H9 (cell line): Measurements from ENCODE around the gene NR5A1. TPM values are rescaled to one million over a fixed set of nuclear protein-coding genes. Genes with fewer than 3 reads are reported as not detected.

Experiments used
- DNase-seq: peaks from one replicate; pipeline ENCODE4 v3.0.0-alpha.2; 2017
- H2AFZ ChIP-seq: one replicate; pipeline ENCODE4 v1.6.1; 2013; ENCODE audit warnings: mild to moderate bottlenecking, low read length, control low read depth, moderate library complexity
- H2AK5ac ChIP-seq: 2 replicates; pipeline ENCODE4 v1.6.1; 2013; ENCODE audit warnings: low read length, control low read depth, mixed read lengths; ENCODE audit not compliant: insufficient read length
- H2BK120ac ChIP-seq: one replicate; pipeline ENCODE4 v1.6.1; 2013; ENCODE audit warnings: low read depth, mild to moderate bottlenecking, low read length, control low read depth, inconsistent platforms; ENCODE audit not compliant: poor library complexity, severe bottlenecking
- H2BK12ac ChIP-seq: 2 replicates; pipeline ENCODE4 v1.6.1; 2013; ENCODE audit warnings: low read length, control low read depth, mixed read lengths, low read depth; ENCODE audit not compliant: insufficient read length
- H2BK15ac ChIP-seq: 2 replicates; pipeline ENCODE4 v1.6.1; 2013; ENCODE audit warnings: low read depth, low read length, control low read depth
- H2BK20ac ChIP-seq: one replicate; pipeline ENCODE4 v1.6.1; 2013; ENCODE audit warnings: low read depth, mild to moderate bottlenecking, low read length, control low read depth, inconsistent platforms; ENCODE audit not compliant: poor library complexity, severe bottlenecking
- H2BK5ac ChIP-seq: 2 replicates; pipeline ENCODE4 v1.6.1; 2013; ENCODE audit warnings: low read length, control low read depth, mixed read lengths; ENCODE audit not compliant: insufficient read length
- H3K14ac ChIP-seq: 2 replicates; pipeline ENCODE4 v1.6.1; 2013; ENCODE audit warnings: low read length, control low read depth; ENCODE audit not compliant: insufficient read depth
- H3K18ac ChIP-seq: 2 replicates; pipeline ENCODE4 v1.6.1; 2013; ENCODE audit warnings: low read depth, mild to moderate bottlenecking, mixed read lengths, low read length, control low read depth; ENCODE audit not compliant: insufficient read length
- H3K23ac ChIP-seq: 2 replicates; pipeline ENCODE4 v1.6.1; 2013; ENCODE audit warnings: low read length, control low read depth, mixed read lengths, low read depth; ENCODE audit not compliant: insufficient read length
- H3K23me2 ChIP-seq: 2 replicates; pipeline ENCODE4 v1.6.1; 2013; ENCODE audit warnings: low read depth, mild to moderate bottlenecking, mixed read lengths, low read length, control low read depth; ENCODE audit not compliant: insufficient read length, poor library complexity, severe bottlenecking
- H3K27ac ChIP-seq: 2 replicates; pipeline ENCODE4 v1.5.1; 2013; ENCODE audit warnings: low read length, control low read depth, mixed read lengths, low read depth; ENCODE audit not compliant: insufficient read length
- H3K27me3 ChIP-seq: 2 replicates; pipeline ENCODE4 v1.6.1; 2013; ENCODE audit warnings: low read length, control low read depth, inconsistent platforms; ENCODE audit not compliant: insufficient read depth
- H3K4ac ChIP-seq: 2 replicates; pipeline ENCODE4 v1.6.1; 2013; ENCODE audit warnings: low read depth, mild to moderate bottlenecking, control low read depth, inconsistent platforms, low read length, moderate library complexity
- H3K4me1 ChIP-seq: 2 replicates; pipeline ENCODE4 v1.6.1; 2013; ENCODE audit warnings: low read length, control low read depth, inconsistent platforms; ENCODE audit not compliant: insufficient read depth
- H3K4me2 ChIP-seq: 2 replicates; pipeline ENCODE4 v1.6.1; 2013; ENCODE audit warnings: low read length, control low read depth, mixed read lengths; ENCODE audit not compliant: insufficient read length, insufficient read depth
- H3K56ac ChIP-seq: 2 replicates; pipeline ENCODE4 v1.6.1; 2013; ENCODE audit warnings: low read depth, mild to moderate bottlenecking, mixed read lengths, low read length, control low read depth; ENCODE audit not compliant: insufficient read length
- H3K79me1 ChIP-seq: 2 replicates; pipeline ENCODE4 v1.6.1; 2013; ENCODE audit warnings: low read depth, mild to moderate bottlenecking, moderate library complexity, low read length, control low read depth, inconsistent platforms; ENCODE audit not compliant: insufficient read depth, poor library complexity, severe bottlenecking
- H3K79me2 ChIP-seq: 2 replicates; pipeline ENCODE4 v1.6.1; 2013; ENCODE audit warnings: low read length, control low read depth, inconsistent platforms; ENCODE audit not compliant: insufficient read depth
- H3K9ac ChIP-seq: 2 replicates; pipeline ENCODE4 v1.6.1; 2013; ENCODE audit warnings: low read length, control low read depth, mixed read lengths; ENCODE audit not compliant: insufficient read length; ENCODE audit errors: extremely low read depth
- H3K9me3 ChIP-seq: one replicate; pipeline ENCODE4 v1.6.1; 2013; ENCODE audit warnings: low read depth, low read length, inconsistent platforms; ENCODE audit not compliant: control insufficient read depth
- H3T11ph ChIP-seq: one replicate; pipeline ENCODE4 v1.6.1; 2013; ENCODE audit warnings: mild to moderate bottlenecking, low read length, control low read depth, inconsistent platforms
- H4K20me1 ChIP-seq: one replicate; pipeline ENCODE4 v1.6.1; 2013; ENCODE audit not compliant: control insufficient read depth, insufficient read length, insufficient read depth
- H4K5ac ChIP-seq: 2 replicates; pipeline ENCODE4 v1.6.1; 2013; ENCODE audit warnings: low read depth, mild to moderate bottlenecking, mixed read lengths, low read length, control low read depth; ENCODE audit not compliant: insufficient read length
- H4K8ac ChIP-seq: replicated peaks from 2 replicates; pipeline ENCODE4 v1.6.1; 2013; ENCODE audit warnings: low read length, control low read depth, mixed read lengths, low read depth; ENCODE audit not compliant: insufficient read length
- H4K91ac ChIP-seq: 2 replicates; pipeline ENCODE4 v1.6.1; 2013; ENCODE audit warnings: low read depth, mild to moderate bottlenecking, moderate library complexity, mixed read lengths, low read length, control low read depth; ENCODE audit not compliant: insufficient read length
- H3K27ac Mint-ChIP-seq, 3 experiments: 2 replicates in 2 of 3; 3 replicates in 1 of 3; pipeline ENCODE4 v1.8.0; 2020 to 2021; ENCODE audit warnings: mixed read lengths in 3 of 3, mild to moderate bottlenecking in 1 of 3, moderate library complexity in 1 of 3
- H3K27me3 Mint-ChIP-seq: 2 replicates; pipeline ENCODE4 v1.8.0; 2021; ENCODE audit warnings: low read depth, mild to moderate bottlenecking, moderate library complexity, mixed read lengths
- H3K36me3 Mint-ChIP-seq, 3 experiments: 2 replicates in 2 of 3; 3 replicates in 1 of 3; pipeline ENCODE4 v1.8.0; 2020 to 2021; ENCODE audit warnings: low read depth in 3 of 3, mixed read lengths in 3 of 3; ENCODE audit not compliant: insufficient read depth in 1 of 3
- H3K4me1 Mint-ChIP-seq, 2 experiments: 2 replicates each; pipeline ENCODE4 v1.8.0; 2020; ENCODE audit warnings: mixed read lengths in 2 of 2
- H3K4me3 Mint-ChIP-seq, 2 experiments: 2 replicates in 1 of 2; 3 replicates in 1 of 2; pipeline ENCODE4 v1.8.0; 2020 to 2021; ENCODE audit warnings: mild to moderate bottlenecking in 2 of 2, mixed read lengths in 2 of 2, moderate library complexity in 1 of 2
- H3K9me3 Mint-ChIP-seq, 2 experiments: 2 replicates in 1 of 2; 3 replicates in 1 of 2; pipeline ENCODE4 v1.8.0; 2020; ENCODE audit warnings: mild to moderate bottlenecking in 2 of 2, mixed read lengths in 2 of 2, moderate library complexity in 1 of 2
- CTCF ChIP-seq: fragments of 200-600 bp; sonication (generic); conservative IDR thresholded peaks from 3 replicates; pipeline ENCODE4 v1.8.0; 2021; ENCODE audit warnings: antibody characterized with exemption, mild to moderate bottlenecking
- WGBS: extraction: QIAGEN DNeasy Blood & Tissue Kit; methylation state at CpG from one replicate; pipeline ENCODE4 v1.1.7; 2013; ENCODE audit warnings: missing lambda C conversion rate, low lambda C conversion rate, mixed read lengths; ENCODE audit not compliant: insufficient read length; ENCODE audit errors: extremely low coverage; 5-methylcytosine and 5-hydroxymethylcytosine counted together
- total RNA-seq: library from RNA; stranded (reverse); gene quantifications from 2 replicates; pipeline ENCODE4 v1.2.1, GENCODE V29; 2021

Gene NR5A1
- total RNA-seq, 1 experiment from 2014 or later: 0.37 TPM

- Mint-ChIP-seq H3K27me3 (peaks cover 35% of the 10 kb centered on the region), H3K9me3 (no peaks in the 10 kb centered on the region), H3K4me3 (peak overlapping the region; percentile 36 to 60; a peak in 3 of 5 replicates), H3K4me1 (peaks cover 17 to 28% of the 10 kb centered on the region in 2 experiments), H3K36me3 (no peaks in the 10 kb centered on the region), H3K27ac (no peak overlapping the region)
- H4K91ac ChIP-seq: no peak overlapping the region
- H2AK5ac ChIP-seq: no peak overlapping the region
- no peak overlapping the region for H3K18ac ChIP-seq
- WGBS: no CpG with 5 or more reads among the region's 85 CpGs
- H3K9me3 ChIP-seq: no peaks in the 10 kb centered on the region
- no peak overlapping the region for H3K4ac ChIP-seq
- peak overlapping the region; percentile 29 for H3K4me2 ChIP-seq
- no peak overlapping the region for H2AFZ ChIP-seq
- no peak overlapping the region for H2BK120ac ChIP-seq
- no peaks in the 10 kb centered on the region for H3K79me1 ChIP-seq
- DNase-seq: peak; percentile 29
- H4K20me1 ChIP-seq: peaks cover 2% of the 10 kb centered on the region
- no peak overlapping the region for H2BK20ac ChIP-seq
- no peak overlapping the region for H3T11ph ChIP-seq
- H3K23me2 ChIP-seq: peaks cover 5% of the 10 kb centered on the region
- no peak overlapping the region for H3K23ac ChIP-seq
- H3K14ac ChIP-seq: no peak overlapping the region
- no peak overlapping the region for H3K9ac ChIP-seq
- no peak overlapping the region for H3K56ac ChIP-seq
- no peak for TF ChIP-seq CTCF
- H4K8ac ChIP-seq: no peak overlapping the region
- no peaks in the 10 kb centered on the region; the same call in 1 of the 2 replicates for H3K4me1 ChIP-seq
- H4K5ac ChIP-seq: no peak overlapping the region
- no peak overlapping the region for H2BK5ac ChIP-seq
- no peak overlapping the region for H2BK15ac ChIP-seq
- H3K27me3 ChIP-seq: peaks cover 12% of the 10 kb centered on the region
- H2BK12ac ChIP-seq: no peak overlapping the region
- H3K79me2 ChIP-seq: no peaks in the 10 kb centered on the region
- no peak overlapping the region for H3K27ac ChIP-seq
These were observed 54.2 kb downstream of the NR5A1 start for GRCh38 chr9:124452841-124453585.
